HG03025 (cell line): ENCODE results near the gene METTL27.
"Not testable (repeated sequence)": the region's sequence is repeated elsewhere in the genome, so short reads cannot be mapped to it uniquely, and the experiment has no call there.

Experiments used
- ATAC-seq: cut with Tn5 transposase; IDR thresholded peaks from one replicate; pipeline ENCODE4 v1.9.1; 2021; ENCODE audit warnings: mild to moderate bottlenecking, moderate library complexity; ENCODE audit not compliant: unreplicated experiment, low FRiP score

The METTL27 gene

DNA sequence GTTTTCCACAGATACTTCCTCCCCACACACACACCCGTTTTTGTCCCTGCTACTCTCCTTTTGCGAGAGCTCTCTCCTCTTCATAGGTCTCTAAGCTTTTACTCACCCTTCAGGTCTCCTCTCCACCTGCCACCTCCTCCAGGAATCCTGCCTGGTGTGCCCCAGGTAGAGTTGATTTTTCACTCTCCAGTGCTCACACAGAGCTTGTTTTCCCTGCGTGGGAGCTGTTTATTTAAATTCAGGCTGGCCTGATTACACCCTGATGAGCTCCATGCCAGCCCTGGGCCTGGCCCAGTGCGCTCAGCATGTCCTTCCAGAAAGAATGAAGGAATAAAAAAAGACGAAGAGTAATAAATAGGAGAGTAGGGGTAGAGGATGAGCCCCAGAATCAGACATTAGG is 19.1 kb downstream of the METTL27 start:
- ATAC-seq = no peak

DNA sequence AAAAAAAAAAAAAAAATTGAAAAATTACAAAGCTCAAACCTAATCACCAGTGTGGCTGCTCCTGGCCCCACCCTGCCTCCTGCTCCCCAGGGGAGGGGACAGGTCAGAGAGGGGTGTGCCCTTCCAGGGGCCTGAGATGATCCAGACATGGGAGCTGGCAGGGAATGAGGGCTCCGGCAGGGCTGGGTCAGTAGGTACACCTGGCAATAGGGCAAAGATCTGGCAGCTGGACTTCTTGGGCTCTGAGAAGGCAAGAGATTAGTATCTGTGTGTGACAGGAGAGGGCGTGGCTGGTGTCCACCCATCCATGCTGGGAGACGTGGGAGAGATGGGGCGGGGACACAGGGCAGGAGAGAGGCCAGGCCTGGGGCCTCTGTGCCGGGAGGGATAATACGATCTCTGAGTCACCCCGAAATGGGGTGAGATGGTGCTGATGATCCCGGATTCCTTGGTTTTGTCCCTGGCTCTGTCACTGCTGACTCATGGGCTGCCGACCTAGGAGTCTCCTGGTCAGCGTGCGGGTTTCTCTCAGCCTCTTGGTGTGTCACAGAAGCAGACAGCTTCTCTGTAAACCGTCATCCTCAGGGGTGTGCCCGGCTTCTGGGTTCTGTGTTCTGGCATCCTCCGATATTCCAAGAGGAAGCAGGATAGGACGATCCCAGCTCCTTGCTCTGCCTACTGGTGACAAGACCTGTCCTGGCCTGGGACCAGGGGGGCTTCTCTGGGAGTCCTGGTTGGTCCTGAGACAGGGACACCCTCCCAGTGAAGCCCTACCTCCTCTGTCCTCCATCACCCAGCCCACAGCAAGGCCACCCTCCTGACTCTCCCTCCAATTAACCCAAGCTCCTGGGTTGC is 19.8 kb downstream of the METTL27 start:
- no peak for ATAC-seq

DNA sequence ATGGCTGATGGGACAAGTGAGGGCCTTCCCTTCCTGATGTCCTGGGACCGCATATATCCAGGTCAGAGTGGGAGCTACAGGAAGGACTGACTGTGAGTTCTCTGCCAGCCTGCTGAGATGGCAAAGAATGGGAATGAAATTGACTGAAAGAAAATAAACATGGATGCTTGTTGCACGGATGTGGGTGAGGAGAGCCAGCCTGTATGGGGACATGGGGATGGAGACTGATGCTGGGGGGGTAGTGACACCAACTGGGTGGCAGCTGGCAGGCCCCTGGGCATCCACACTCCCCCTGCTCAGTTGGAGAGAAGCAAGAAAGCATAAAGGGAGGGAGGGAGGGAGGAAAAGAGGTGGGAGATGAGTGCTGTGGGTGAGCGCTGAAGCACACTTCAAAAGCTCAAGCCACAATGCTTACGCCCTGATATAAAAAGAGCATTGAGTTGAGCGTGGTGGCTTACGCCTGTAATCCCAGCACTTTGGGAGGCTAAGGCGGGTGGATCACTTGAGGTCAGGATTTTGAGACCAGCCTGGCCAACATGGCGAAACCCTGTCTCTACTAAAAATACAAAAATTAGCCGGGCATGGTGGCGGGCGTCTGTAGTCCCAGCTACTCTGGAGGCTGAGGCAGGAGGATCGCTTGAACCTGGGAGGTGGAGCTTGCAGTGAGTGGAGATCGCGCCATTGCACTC is 20.6 kb downstream of the METTL27 start:
- not testable (repeated sequence) for ATAC-seq

DNA sequence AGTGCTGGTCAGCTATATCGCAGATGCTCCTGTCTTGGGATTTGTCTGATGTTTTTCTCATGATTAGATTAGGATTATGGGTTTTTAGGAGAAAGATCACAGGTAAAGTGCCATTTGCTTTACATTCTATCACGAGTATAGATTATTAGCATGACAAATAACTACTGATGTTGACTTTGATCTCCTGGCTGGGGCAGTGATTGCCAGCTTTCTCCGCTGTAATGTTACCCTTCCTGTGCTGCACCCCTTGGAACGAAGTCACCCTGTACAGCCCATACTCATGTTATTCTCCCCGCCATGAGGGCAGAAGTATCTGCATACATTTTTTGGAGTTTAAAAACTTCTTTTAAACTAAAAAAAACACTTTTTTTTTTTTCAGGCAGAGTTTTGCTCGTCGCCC is 22.3 kb downstream of the METTL27 start:
- ATAC-seq = no peak

DNA sequence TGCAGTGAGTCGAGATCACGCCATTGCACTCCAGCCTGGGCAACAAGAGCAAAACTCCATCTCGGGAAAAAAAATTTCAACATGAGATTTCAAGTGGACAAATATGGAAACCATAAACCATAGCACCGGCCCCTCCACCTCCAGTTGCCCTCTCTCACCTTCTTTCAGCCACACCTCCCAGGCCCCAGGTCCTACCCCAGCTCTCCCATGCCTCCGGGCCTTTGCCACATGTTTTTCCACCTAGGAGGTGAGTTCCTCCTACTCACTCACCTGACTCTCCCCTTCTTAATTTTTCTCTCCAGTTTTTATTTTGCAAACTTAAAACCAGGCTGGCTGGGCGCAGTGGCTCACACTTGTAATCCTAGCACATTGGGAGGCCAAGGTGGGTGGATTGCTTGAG is 25.2 kb downstream of the METTL27 start:
- no peak for ATAC-seq

DNA sequence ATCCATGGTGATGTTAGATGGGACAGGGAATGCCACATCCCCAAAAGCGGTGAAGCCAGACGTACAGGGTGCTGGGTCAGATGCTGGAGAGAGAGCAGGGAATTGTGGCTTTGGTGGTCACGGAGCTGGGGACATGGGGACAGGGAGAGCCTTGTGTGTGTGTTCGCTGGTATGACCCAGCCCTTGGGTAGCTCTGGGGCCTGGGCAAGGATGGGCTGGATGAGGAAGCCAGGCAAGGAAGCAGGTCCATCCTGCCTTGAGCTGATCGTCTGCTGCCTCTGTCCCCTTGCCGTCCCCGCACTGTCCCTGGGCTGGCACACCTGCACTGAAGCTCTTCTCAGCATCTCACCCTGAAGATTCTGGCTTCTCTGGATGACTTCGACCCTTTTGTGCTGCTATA is 26.9 kb downstream of the METTL27 start:
- ATAC-seq = no peak

DNA sequence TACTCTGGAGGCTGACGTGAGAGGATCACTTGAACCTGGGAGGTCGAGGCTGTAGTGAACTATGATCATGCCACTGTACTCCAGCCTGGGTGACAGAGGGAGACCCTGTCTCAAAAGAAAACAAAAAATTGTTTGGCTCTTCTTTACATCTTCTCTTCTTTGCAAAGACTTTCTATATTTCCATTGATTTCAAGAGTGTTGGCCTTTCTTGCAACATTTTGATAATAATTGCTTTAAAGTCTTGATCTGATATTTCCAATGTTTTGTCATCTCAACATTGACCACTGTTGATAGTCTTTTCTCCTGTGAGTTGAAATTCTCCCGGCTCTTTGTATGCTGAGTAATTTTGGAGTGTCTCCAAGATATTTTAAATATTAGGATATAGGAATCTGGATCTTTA is 29.3 kb downstream of the METTL27 start:
- ATAC-seq = no peak

DNA sequence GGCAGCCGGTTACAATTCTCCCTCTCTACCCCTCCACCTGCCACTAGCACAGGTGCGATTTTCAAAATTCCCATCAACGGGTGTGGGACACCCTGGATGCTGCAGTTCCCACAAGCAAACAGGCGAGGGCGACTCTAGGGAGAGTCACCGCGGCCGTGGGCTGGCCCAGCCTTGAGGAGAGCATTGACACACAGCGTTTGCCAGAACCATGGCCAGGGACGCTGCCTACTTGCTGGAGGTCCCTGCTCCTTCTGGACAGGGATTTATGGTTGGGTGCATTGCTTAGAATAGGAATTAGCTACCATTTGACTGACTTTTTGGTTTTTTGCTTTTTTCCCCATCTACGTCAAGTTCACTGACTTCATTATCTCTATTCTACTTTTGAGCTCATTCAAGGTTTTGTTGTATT is 30.6 kb downstream of the METTL27 start:
- no peak for ATAC-seq

DNA sequence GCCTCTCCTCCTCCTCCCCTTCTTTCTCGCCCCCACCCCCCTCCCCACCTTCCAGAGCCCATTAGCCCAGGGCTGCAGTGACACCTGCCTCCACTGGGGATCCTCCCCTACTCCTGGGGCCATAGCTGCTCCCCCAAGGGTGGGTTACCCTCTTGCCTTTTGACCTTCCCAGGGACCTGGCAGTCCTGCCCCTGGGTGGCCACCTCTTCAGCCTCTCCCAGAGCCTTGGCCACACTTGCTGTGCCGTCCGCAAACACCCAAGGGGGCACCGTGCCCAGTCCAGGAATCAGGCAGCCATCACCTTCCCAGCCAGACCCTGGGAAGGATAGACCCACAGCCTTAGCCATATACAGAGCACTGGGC is 31.3 kb downstream of the METTL27 start:
- no peak for ATAC-seq

DNA sequence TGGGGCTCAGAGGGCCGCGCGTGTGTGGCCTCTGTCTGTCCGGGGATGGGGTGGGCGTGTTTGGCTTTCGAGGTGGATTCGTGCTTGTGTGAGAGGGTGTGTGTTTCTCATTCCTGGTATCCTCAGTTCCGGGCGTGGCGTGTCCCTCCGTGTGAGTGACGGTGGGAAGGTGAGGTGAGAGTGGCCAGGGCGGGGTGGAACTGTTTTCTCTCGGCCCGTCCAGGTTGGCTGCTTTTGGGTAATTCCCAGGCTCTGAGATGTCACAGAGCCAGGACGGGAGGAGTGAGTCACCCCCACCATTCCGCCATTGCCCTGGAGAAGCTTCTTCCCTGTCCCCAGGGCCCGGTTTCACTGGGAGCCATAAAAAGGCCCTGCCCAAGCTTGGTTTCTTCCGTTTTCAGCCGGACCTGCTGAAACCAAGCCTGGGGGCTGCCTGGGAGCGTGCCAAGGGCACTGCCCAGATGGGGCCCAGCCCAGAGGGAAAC is 32.8 kb downstream of the METTL27 start:
- ATAC-seq = no peak

DNA sequence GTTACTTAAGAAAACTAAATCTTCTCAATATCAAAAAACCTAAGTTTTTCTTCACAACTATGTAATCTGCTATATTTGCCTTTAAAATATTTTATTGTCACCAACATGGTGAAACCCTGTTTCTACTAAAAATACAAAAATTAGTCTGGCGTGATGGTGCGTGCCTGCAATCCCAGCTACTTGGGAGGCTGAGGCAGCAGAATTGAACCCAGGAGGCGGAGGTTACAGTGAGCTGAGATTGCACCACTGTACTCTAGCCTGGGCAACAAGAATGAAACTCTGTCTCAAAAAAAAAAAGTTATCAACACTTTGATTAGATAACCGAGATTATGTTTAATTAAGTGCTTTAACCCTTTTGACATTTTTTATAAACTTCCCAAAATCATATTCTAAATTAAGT is 39.9 kb downstream of the METTL27 start:
- no peak for ATAC-seq

DNA sequence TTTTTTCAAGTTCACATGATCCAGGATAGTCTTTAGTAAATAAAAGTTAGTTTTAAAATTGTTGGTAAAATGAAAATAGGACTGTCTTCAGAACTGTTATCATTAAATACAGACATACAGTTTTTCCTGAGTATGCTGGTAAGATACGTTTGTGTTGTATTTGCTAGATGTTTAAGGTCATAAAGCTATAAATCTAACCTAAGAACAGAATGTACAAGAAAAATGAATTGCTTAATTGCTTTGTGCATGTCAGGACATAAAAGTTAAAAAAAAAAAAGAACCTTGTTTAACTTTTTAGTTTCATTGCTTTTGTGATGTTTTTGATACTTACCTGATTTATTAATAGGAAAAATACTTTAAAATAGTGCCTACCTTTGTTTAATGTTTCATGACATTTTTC is 40.7 kb downstream of the METTL27 start:
- ATAC-seq = no peak

DNA sequence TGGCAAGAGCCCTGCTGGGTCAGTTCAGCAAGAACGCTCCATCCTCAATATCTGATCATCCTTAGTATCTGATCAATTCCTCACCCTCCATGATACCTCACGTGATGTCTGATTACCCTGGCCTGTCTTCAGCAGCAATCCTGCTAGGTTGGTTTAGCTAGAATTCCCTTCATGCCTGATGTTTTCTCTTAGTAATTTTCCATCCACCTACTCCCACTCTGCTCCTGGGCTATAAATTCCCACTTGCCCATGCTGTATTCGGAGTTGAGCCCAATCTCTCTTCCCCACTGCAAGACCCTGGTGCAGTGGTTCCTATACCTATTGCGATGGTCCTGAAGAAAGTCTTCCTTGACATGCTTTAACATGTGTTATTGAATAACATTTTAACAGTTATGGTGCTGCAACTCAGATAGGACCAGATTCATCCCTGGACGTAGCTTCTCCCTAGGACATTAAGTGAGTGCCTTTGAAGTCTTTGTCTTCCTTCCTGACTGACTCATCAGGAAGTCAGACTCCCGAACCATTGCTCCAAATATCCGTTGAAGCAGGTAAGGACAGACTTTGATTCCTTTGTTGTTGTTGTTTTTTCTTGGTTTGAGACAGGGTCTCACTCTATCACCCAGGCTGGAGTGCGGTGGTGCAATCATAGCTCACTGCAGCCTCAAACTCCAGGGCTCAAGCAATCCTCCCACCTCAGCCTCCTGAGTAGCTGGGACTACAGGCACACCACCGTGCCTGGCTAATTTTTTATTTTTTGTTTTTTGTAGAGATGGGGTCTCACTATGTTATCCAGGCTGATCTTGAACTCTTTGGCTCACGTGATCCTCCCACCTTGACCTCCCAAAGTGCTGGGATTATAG is 42.8 kb downstream of the METTL27 start:
- ATAC-seq = no peak

DNA sequence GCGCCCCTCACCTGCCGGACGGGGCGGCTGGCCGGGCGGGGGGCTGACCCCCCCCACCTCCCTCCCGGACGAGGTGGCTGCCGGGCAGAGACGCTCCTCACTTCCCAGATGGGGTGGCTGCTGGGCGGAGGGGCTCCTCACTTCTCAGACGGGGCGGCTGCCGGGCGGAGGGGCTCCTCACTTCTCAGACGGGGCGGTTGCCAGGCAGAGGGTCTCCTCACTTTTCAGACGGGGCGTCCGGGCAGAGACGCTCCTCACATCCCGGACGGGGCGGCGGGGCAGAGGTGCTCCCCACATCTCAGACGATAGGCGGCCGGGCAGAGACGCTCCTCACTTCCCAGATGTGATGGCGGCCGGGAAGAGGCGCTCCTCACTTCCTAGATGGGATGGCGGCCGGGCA is 45.1 kb downstream of the METTL27 start:
- ATAC-seq = not testable (repeated sequence)

DNA sequence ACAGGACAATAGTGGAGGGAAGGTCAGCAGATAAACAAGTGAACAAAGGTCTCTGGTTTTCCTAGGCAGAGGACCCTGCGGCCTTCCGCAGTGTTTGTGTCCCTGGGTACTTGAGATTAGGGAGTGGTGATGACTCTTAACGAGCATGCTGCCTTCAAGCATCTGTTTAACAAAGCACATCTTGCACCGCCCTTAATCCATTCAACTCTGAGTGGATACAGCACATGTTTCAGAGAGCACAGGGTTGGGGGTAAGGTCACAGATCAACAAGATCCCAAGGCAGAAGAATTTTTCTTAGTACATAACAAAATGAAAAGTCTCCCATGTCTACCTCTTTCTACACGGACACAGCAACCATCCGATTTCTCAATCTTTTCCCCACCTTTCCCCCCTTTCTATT is 45.7 kb downstream of the METTL27 start:
- not testable (repeated sequence) for ATAC-seq

DNA sequence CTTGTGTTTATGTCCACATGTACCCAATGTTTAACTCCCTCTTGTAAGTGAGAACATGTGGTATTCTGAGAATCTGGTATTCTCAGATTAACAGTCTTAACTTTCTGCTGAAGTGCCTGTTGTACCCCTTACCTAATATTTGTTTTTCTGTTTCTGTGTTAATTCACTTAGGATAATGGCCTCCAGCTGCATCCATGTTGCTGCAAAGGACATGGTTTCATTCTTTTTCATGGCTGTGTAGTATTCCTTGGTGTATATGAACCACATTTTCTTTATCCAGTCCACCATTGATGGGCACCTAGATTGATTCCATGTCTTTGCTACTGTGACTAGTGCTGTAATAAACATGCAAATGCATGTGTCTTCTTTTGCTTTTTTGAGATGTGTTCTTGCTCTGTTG is 47.1 kb downstream of the METTL27 start:
- ATAC-seq = not testable (repeated sequence)

DNA sequence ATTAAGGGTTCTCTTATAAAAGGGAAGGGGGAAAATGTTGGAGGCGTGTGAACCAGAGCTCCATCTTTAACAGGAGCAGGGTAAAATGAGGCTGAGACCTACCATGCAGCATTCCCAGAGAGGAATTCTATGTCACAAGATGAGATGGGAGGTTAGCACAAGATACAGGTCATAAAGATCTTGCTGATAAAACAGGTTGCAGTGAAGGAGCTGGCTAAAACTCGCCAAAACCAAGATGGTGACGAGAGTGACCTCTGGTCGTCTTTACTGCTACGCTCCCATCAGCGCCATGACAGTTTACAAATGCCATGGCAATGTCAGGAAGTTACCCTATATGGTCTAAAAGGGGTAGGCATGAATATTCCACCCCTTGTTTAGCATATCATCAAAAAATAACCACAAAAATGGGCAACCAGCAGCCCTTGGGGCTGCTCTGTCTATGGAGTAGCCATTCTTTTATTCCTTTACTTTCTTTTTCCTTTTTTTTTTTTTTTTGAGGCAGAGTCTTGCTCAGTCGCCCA is 51.1 kb downstream of the METTL27 start:
- not testable (repeated sequence) for ATAC-seq

DNA sequence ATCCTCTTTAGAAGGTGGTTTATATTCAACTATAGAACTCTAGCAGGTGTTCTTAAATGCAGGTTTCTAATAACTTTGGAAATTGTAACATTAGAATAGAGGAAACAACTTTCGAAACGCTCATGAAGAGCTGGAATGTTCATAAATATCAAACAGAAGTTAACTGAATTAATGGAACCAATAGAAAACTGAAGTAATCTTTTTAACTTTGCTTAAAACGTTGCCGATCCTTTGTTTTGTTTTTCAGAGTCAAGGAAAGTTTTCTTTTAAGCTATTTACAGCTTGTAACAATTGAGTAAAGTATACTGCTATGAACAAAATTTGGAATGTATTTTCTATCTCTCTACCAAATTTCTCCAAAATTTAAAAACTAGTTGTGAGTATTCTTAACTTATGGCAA is 53.3 kb downstream of the METTL27 start:
- no peak for ATAC-seq

DNA sequence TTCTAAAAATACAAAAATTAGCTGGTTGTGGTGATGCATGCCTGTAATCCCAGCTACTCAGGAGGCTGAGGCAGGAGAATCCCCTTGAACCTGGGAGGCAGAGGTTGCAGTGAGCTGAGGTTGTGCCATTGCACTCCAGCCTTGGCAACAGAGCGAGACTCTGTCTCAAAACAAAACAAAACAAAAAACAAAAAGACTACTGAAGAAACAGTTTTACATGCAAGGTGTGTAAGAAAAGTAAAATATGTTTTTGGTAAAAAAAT is 54.6 kb downstream of the METTL27 start:
- ATAC-seq = not testable (repeated sequence)

DNA sequence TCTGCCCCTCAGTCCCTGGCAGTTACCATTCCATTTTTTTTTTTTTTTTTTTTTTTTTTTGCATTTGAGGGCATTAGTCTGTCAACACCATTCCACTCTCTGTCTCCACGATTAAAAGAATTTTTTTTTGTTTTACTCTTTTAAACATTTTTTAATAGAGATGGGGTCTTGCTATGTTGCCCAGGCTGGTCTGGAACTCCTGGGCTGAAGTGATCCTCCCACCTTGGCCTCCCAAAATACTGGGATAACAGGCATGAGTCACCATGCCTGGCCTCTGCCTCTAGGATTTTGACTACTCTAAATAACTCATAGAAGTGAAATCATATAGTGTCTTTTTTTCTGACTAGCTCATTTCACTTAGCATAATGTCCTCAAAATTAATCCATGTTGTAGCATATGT is 55.7 kb downstream of the METTL27 start:
- no peak for ATAC-seq
